Cardiac muscle cell (in vitro differentiated cells and primary cell): ENCODE data around the gene B4GALNT3. TPM values are rescaled to one million over a fixed set of nuclear protein-coding genes. Genes with fewer than 3 reads are reported as not detected.
A peak's percentile ranks its signal among the peaks of the same experiment; 100 is the strongest.

Experiments used
- DNase-seq, 2 donors: peaks; one replicate each; pipeline versions ENCODE4 v3.0.0 to v3.0.0-alpha.2; 2010 to 2017; ENCODE audit warnings: low read depth in 1 of 2, low spot score in 1 of 2
- H3K27ac ChIP-seq: fragments of 200-600 bp; sonication (generic); 2 replicates; pipeline ENCODE4 v1.5.1; 2016
- H3K27me3 ChIP-seq: fragments of 200-600 bp; sonication (generic); 2 replicates; pipeline ENCODE4 v1.6.0; 2016; ENCODE audit warnings: control low read depth
- H3K36me3 ChIP-seq: fragments of 200-600 bp; sonication (generic); 2 replicates; pipeline ENCODE4 v1.5.1; 2016; ENCODE audit warnings: control low read depth
- H3K4me1 ChIP-seq: fragments of 200-600 bp; sonication (generic); 2 replicates; pipeline ENCODE4 v1.8.1; 2017; ENCODE audit warnings: low read depth, mild to moderate bottlenecking, mixed run types
- H3K4me3 ChIP-seq: fragments of 200-600 bp; sonication (generic); 2 replicates; pipeline ENCODE4 v1.5.1; 2016; ENCODE audit warnings: mild to moderate bottlenecking
- H3K9me3 ChIP-seq: fragments of 200-600 bp; sonication (generic); 2 replicates; pipeline ENCODE4 v1.5.1; 2017; ENCODE audit warnings: low read depth, mild to moderate bottlenecking, control low read depth
- CTCF ChIP-seq: IDR thresholded peaks from 2 replicates; pipeline ENCODE4 v1.5.1; 2012; ENCODE audit warnings: low read depth, mild to moderate bottlenecking, low read length
- polyA plus RNA-seq: library from polyadenylated mRNA; unstranded; fragments of >200 nt; fragmentation: Nextera tagmentation; extraction: Ambion mirVana; gene quantifications from 2 replicates; pipeline ENCODE4 v1.2.1, GENCODE V29; 2016
- total RNA-seq: library from RNA; depleted of rRNA; stranded (reverse); fragments of >200 nt; gene quantifications from 2 replicates; pipeline ENCODE4 v1.2.3, GENCODE V29; 2016

B4GALNT3 gene
- total and polyA plus RNA-seq, 2 experiments from 2014 or later: 23.7 to 38.6 TPM

- H3K4me3 ChIP-seq: no peak overlapping the region
- H3K4me1 ChIP-seq: peaks cover 15% of the 10 kb centered on the region
- no peaks in the 10 kb centered on the region for H3K9me3 ChIP-seq
- H3K27me3 ChIP-seq: no peaks in the 10 kb centered on the region
- peak; percentile 97 for TF ChIP-seq CTCF
- peak; percentile 64 to 73 for DNase-seq
- peaks cover 3% of the 10 kb centered on the region for H3K36me3 ChIP-seq
- no peak overlapping the region for H3K27ac ChIP-seq
These were observed 87.4 kb downstream of the B4GALNT3 start for GRCh38 chr12:546920-547845.

GRCh38 chr12:547883-548470 lies 88.2 kb downstream of the B4GALNT3 start:
- H3K27me3 ChIP-seq: no peaks in the 10 kb centered on the region
- no peak overlapping the region for H3K27ac ChIP-seq
- no peak for TF ChIP-seq CTCF
- H3K9me3 ChIP-seq: no peaks in the 10 kb centered on the region
- H3K4me3 ChIP-seq: no peak overlapping the region
- no peak for DNase-seq
- peaks cover 15% of the 10 kb centered on the region for H3K4me1 ChIP-seq
- H3K36me3 ChIP-seq: peaks cover 3% of the 10 kb centered on the region

- H3K4me1 ChIP-seq: peaks cover 19% of the 10 kb centered on the region
- no peaks in the 10 kb centered on the region for H3K27me3 ChIP-seq
- no peak overlapping the region for H3K27ac ChIP-seq
- no peak for DNase-seq
- H3K4me3 ChIP-seq: no peak overlapping the region
- TF ChIP-seq CTCF: no peak
- no peaks in the 10 kb centered on the region for H3K9me3 ChIP-seq
- H3K36me3 ChIP-seq: peaks cover 3% of the 10 kb centered on the region
These were observed 89.8 kb downstream of the B4GALNT3 start for GRCh38 chr12:549476-550082.

- Histone ChIP-seq H3K4me3 (no peak overlapping the region), H3K36me3 (peaks cover 3% of the 10 kb centered on the region), H3K27ac (no peak overlapping the region), H3K9me3 (no peaks in the 10 kb centered on the region), H3K27me3 (no peaks in the 10 kb centered on the region), H3K4me1 (peaks cover 19% of the 10 kb centered on the region)
- no peak for DNase-seq
- no peak for TF ChIP-seq CTCF
These were observed 90.9 kb downstream of the B4GALNT3 start for GRCh38 chr12:550473-551260.

GRCh38 chr12:552466-552865 lies 92.7 kb downstream of the B4GALNT3 start:
- TF ChIP-seq CTCF: no peak
- H3K36me3 ChIP-seq: peaks cover 2% of the 10 kb centered on the region
- peak in 1 of 2 donors; percentile 79 for DNase-seq
- no peak overlapping the region for H3K4me3 ChIP-seq
- H3K27me3 ChIP-seq: no peaks in the 10 kb centered on the region
- H3K9me3 ChIP-seq: no peaks in the 10 kb centered on the region
- H3K4me1 ChIP-seq: peaks cover 19% of the 10 kb centered on the region
- peak overlapping the region; percentile 82 for H3K27ac ChIP-seq
